ENCODE measurements around the gene SCYGR6.
"Not testable (repeated sequence)": the region's sequence is repeated elsewhere in the genome, so short reads cannot be mapped to it uniquely, and the experiment has no call there.

Gene SCYGR6

GRCh38 chr2:227759411-227760118, 35.0 kb upstream of the SCYGR6 start:
- DNase-seq (ENCODE audit: insufficient read length, low spot score): no peak
- TF ChIP-seq PAX5 (IDR thresholded peaks at IDR 0.05; ENCODE audit: insufficient read depth, low read length, severe bottlenecking): no peak
- no peak for TF ChIP-seq TAF1 (IDR thresholded peaks at IDR 0.05; ENCODE audit: low read depth, low read length)
- no peak for TF ChIP-seq POLR2A (IDR thresholded peaks at IDR 0.05; ENCODE audit: low read depth, low read length)
- TF ChIP-seq SPI1 (IDR thresholded peaks at IDR 0.05; ENCODE audit: low read depth, low read length): no peak
- TF ChIP-seq POLR2AphosphoS5 (IDR thresholded peaks at IDR 0.05; ENCODE audit: low read depth, low read length): no peak
- TF ChIP-seq POU2F2 (IDR thresholded peaks at IDR 0.05; ENCODE audit: low read depth, low read length): no peak
- FAIRE-seq: no peak

GRCh38 chr2:227756261-227756660, 31.7 kb upstream of the SCYGR6 start:
- not testable (repeated sequence) for DNase-seq (ENCODE audit: insufficient read length, low spot score); FAIRE-seq

GRCh38 chr2:227748079-227748478, 23.5 kb upstream of the SCYGR6 start:
- DNase-seq (ENCODE audit: insufficient read length, low spot score) (no peak), FAIRE-seq (no peak)
- no peak for TF ChIP-seq POLR2A (IDR thresholded peaks at IDR 0.05; ENCODE audit: low read depth, low read length)
- TF ChIP-seq POU2F2 (IDR thresholded peaks at IDR 0.05; ENCODE audit: low read depth, low read length): no peak
- TF ChIP-seq POLR2AphosphoS5 (IDR thresholded peaks at IDR 0.05; ENCODE audit: low read depth, low read length): no peak
- TF ChIP-seq TAF1 (IDR thresholded peaks at IDR 0.05; ENCODE audit: low read depth, low read length): no peak
- TF ChIP-seq PAX5 (IDR thresholded peaks at IDR 0.05; ENCODE audit: insufficient read depth, low read length, severe bottlenecking): no peak
- no peak for TF ChIP-seq SPI1 (IDR thresholded peaks at IDR 0.05; ENCODE audit: low read depth, low read length)

GRCh38 chr2:227745594-227745993, 21.0 kb upstream of the SCYGR6 start, which contains the start of gene SCYGR8:
Gene SCYGR8, plus strand, starts transcription at chr2:227745894. Its CDS starts 0 bp downstream, at chr2:227745894.
- TF ChIP-seq POLR2AphosphoS5 (IDR thresholded peaks at IDR 0.05; ENCODE audit: low read depth, low read length) (no peak), TAF1 (IDR thresholded peaks at IDR 0.05; ENCODE audit: low read depth, low read length) (no peak), PAX5 (IDR thresholded peaks at IDR 0.05; ENCODE audit: insufficient read depth, low read length, severe bottlenecking) (no peak), POU2F2 (IDR thresholded peaks at IDR 0.05; ENCODE audit: low read depth, low read length) (no peak), POLR2A (IDR thresholded peaks at IDR 0.05; ENCODE audit: low read depth, low read length) (no peak), SPI1 (IDR thresholded peaks at IDR 0.05; ENCODE audit: low read depth, low read length) (no peak)
- DNase-seq (ENCODE audit: insufficient read length, low spot score): no peak
- no peak for FAIRE-seq

- not testable (repeated sequence) for FAIRE-seq; DNase-seq (ENCODE audit: insufficient read length, low spot score)
Measured at GRCh38 chr2:227740705-227741104, 16.1 kb upstream of the SCYGR6 start.

GRCh38 chr2:227739351-227739750, 14.8 kb upstream of the SCYGR6 start:
- TF ChIP-seq TAF1 (IDR thresholded peaks at IDR 0.05; ENCODE audit: low read depth, low read length) (no peak), PAX5 (IDR thresholded peaks at IDR 0.05; ENCODE audit: insufficient read depth, low read length, severe bottlenecking) (no peak), SPI1 (IDR thresholded peaks at IDR 0.05; ENCODE audit: low read depth, low read length) (no peak), POU2F2 (IDR thresholded peaks at IDR 0.05; ENCODE audit: low read depth, low read length) (no peak), POLR2A (IDR thresholded peaks at IDR 0.05; ENCODE audit: low read depth, low read length) (no peak), POLR2AphosphoS5 (IDR thresholded peaks at IDR 0.05; ENCODE audit: low read depth, low read length) (no peak)
- no peak for DNase-seq (ENCODE audit: insufficient read length, low spot score)
- FAIRE-seq: no peak

GRCh38 chr2:227728035-227728434, 3.5 kb upstream of the SCYGR6 start, which contains the start of gene SCYGR7:
Gene SCYGR7, plus strand, starts transcription at chr2:227728335. Its CDS starts 0 bp downstream, at chr2:227728335.
- no peak for DNase-seq (ENCODE audit: insufficient read length, low spot score)
- FAIRE-seq: no peak
- no peak for TF ChIP-seq POU2F2 (IDR thresholded peaks at IDR 0.05; ENCODE audit: low read depth, low read length)
- TF ChIP-seq SPI1 (IDR thresholded peaks at IDR 0.05; ENCODE audit: low read depth, low read length): no peak
- TF ChIP-seq TAF1 (IDR thresholded peaks at IDR 0.05; ENCODE audit: low read depth, low read length): no peak
- TF ChIP-seq POLR2AphosphoS5 (IDR thresholded peaks at IDR 0.05; ENCODE audit: low read depth, low read length): no peak
- TF ChIP-seq PAX5 (IDR thresholded peaks at IDR 0.05; ENCODE audit: insufficient read depth, low read length, severe bottlenecking): no peak
- no peak for TF ChIP-seq POLR2A (IDR thresholded peaks at IDR 0.05; ENCODE audit: low read depth, low read length)

- not testable (repeated sequence) for FAIRE-seq; DNase-seq (ENCODE audit: insufficient read length, low spot score)
Measured at GRCh38 chr2:227722821-227723220, 1.7 kb downstream of the SCYGR6 start.

GRCh38 chr2:227720680-227721079, 3.9 kb downstream of the SCYGR6 start:
- FAIRE-seq: no peak
- TF ChIP-seq POU2F2 (IDR thresholded peaks at IDR 0.05; ENCODE audit: low read depth, low read length): no peak
- no peak for TF ChIP-seq SPI1 (IDR thresholded peaks at IDR 0.05; ENCODE audit: low read depth, low read length)
- TF ChIP-seq POLR2AphosphoS5 (IDR thresholded peaks at IDR 0.05; ENCODE audit: low read depth, low read length): no peak
- TF ChIP-seq POLR2A (IDR thresholded peaks at IDR 0.05; ENCODE audit: low read depth, low read length): no peak
- no peak for TF ChIP-seq PAX5 (IDR thresholded peaks at IDR 0.05; ENCODE audit: insufficient read depth, low read length, severe bottlenecking)
- no peak for TF ChIP-seq TAF1 (IDR thresholded peaks at IDR 0.05; ENCODE audit: low read depth, low read length)

GRCh38 chr2:227719641-227720040, 4.9 kb downstream of the SCYGR6 start:
- FAIRE-seq (no peak), DNase-seq (ENCODE audit: insufficient read length, low spot score) (no peak)
- TF ChIP-seq POU2F2 (IDR thresholded peaks at IDR 0.05; ENCODE audit: low read depth, low read length) (no peak), PAX5 (IDR thresholded peaks at IDR 0.05; ENCODE audit: insufficient read depth, low read length, severe bottlenecking) (no peak), POLR2A (IDR thresholded peaks at IDR 0.05; ENCODE audit: low read depth, low read length) (no peak), SPI1 (IDR thresholded peaks at IDR 0.05; ENCODE audit: low read depth, low read length) (no peak), TAF1 (IDR thresholded peaks at IDR 0.05; ENCODE audit: low read depth, low read length) (no peak), POLR2AphosphoS5 (IDR thresholded peaks at IDR 0.05; ENCODE audit: low read depth, low read length) (no peak)

More at GRCh38 chr2:227720680-227721079, 3.9 kb downstream of the SCYGR6 start:
- no peak for DNase-seq (ENCODE audit: insufficient read length, low spot score)
